IMR-90 (cell line): ENCODE measurements around the gene SAP30BP.

Source experiments
- CHD1 ChIP-seq: IDR thresholded peaks from 2 replicates; pipeline ENCODE4 v1.6.1; 2012; ENCODE audit warnings: low read depth, low read length, improper control_type of control experiment
- FOS ChIP-seq: fragments of 150-350 bp; IDR thresholded peaks from 2 replicates; pipeline ENCODE4 v1.6.1; 2016; ENCODE audit warnings: low read depth, low read length
- MXI1 ChIP-seq: IDR thresholded peaks from 2 replicates; pipeline ENCODE4 v1.6.1; 2012; ENCODE audit warnings: low read depth, mild to moderate bottlenecking, low read length, moderate library complexity, borderline replicate concordance
- POLR2A ChIP-seq: IDR thresholded peaks from 2 replicates; pipeline ENCODE4 v1.6.1; 2012; ENCODE audit warnings: mild to moderate bottlenecking, low read depth, low read length
- RCOR1 ChIP-seq: IDR thresholded peaks from 2 replicates; pipeline ENCODE4 v1.6.1; 2012; ENCODE audit warnings: mild to moderate bottlenecking, low read length, improper control_type of control experiment; ENCODE audit not compliant: insufficient replicate concordance
- RFX5 ChIP-seq: IDR thresholded peaks from 2 replicates; pipeline ENCODE4 v1.8.0; 2012; ENCODE audit warnings: low read depth, mild to moderate bottlenecking, low read length, moderate library complexity
- SMC3 ChIP-seq: fragments of 150-350 bp; IDR thresholded peaks from 2 replicates; pipeline ENCODE4 v1.6.1; 2016; ENCODE audit warnings: low read depth, mild to moderate bottlenecking, antibody characterized with exemption, low read length, moderate library complexity
- USF2 ChIP-seq: fragments of 150-350 bp; IDR thresholded peaks from 2 replicates; pipeline ENCODE4 v1.6.1; 2017; ENCODE audit warnings: mild to moderate bottlenecking, antibody characterized with exemption, low read length, low read depth
- TF ChIP-seq, protein P1 (sequence below): conservative IDR thresholded peaks from 2 replicates; pipeline ENCODE4 v1.5.1; 2012; ENCODE audit warnings: mild to moderate bottlenecking, low read depth, low read length, improper control_type of control experiment

DNA sequence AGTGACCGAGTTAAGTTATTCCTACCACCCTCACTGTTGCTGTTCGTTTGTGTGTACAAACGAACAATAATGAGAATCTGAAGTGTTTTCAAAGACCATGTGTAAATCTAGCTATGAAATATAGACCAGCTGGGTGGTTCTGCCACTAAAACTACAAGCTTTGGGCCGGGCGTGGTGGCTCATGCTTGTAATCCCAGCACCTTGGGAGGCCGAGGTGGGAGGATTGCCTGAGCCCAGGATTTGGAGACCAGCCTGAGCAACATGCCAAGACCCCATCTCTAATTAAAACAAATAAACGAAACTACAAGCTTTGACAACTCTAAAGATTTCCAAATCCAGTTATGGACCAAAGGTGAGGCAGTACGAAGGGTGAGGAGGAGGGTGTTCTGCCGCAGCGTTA, 1.2 kb upstream of the SAP30BP start:
- TF ChIP-seq RCOR1, result no peak
- TF ChIP-seq, protein P1, sequence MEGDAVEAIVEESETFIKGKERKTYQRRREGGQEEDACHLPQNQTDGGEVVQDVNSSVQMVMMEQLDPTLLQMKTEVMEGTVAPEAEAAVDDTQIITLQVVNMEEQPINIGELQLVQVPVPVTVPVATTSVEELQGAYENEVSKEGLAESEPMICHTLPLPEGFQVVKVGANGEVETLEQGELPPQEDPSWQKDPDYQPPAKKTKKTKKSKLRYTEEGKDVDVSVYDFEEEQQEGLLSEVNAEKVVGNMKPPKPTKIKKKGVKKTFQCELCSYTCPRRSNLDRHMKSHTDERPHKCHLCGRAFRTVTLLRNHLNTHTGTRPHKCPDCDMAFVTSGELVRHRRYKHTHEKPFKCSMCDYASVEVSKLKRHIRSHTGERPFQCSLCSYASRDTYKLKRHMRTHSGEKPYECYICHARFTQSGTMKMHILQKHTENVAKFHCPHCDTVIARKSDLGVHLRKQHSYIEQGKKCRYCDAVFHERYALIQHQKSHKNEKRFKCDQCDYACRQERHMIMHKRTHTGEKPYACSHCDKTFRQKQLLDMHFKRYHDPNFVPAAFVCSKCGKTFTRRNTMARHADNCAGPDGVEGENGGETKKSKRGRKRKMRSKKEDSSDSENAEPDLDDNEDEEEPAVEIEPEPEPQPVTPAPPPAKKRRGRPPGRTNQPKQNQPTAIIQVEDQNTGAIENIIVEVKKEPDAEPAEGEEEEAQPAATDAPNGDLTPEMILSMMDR, result no peak
- 0 out of 2 replicates have a peak, but pooled peaks have one; percentile 21 for TF ChIP-seq POLR2A
- no peak for TF ChIP-seq SMC3
- TF ChIP-seq FOS, result no peak
- no peak for TF ChIP-seq USF2
- no peak for TF ChIP-seq RFX5
- no peak for TF ChIP-seq MXI1
- TF ChIP-seq CHD1, result no peak
